Measurements from ENCODE around the gene RTN3. TPM values are rescaled to one million over a fixed set of nuclear protein-coding genes. Genes with fewer than 3 reads are reported as not detected.

The RTN3 gene
- total RNA-seq, 1 donor from 2014 or later, result 159 TPM

- H3K27ac Mint-ChIP-seq, result no peak overlapping the region
- peaks cover 2% of the 10 kb centered on the region for H3K36me3 Mint-ChIP-seq (ENCODE audit: insufficient read depth)
- no peak for DNase-seq (ENCODE audit: low spot score, unreplicated experiment)
- H3K27me3 Mint-ChIP-seq, result peaks cover 15% of the 10 kb centered on the region
- no peaks in the 10 kb centered on the region for H3K4me1 Mint-ChIP-seq (ENCODE audit: low read depth)
- no peaks in the 10 kb centered on the region for H3K9me3 Mint-ChIP-seq (ENCODE audit: low read depth)
- no peak overlapping the region for H3K4me3 Mint-ChIP-seq (ENCODE audit: low read depth)
- TF ChIP-seq CTCF (IDR thresholded peaks at IDR 0.05; ENCODE audit: unreplicated experiment), result no peak
These were observed 9.2 kb upstream of the RTN3 start for GRCh38 chr11:63672156-63672463.

GRCh38 chr11:63672936-63673539, 8.3 kb upstream of the RTN3 start:
- Mint-ChIP-seq H3K9me3 (ENCODE audit: low read depth) (no peaks in the 10 kb centered on the region), H3K27ac (no peak overlapping the region), H3K4me1 (ENCODE audit: low read depth) (no peaks in the 10 kb centered on the region), H3K36me3 (ENCODE audit: insufficient read depth) (peaks cover 2% of the 10 kb centered on the region), H3K4me3 (ENCODE audit: low read depth) (no peak overlapping the region), H3K27me3 (peaks cover 15% of the 10 kb centered on the region)
- TF ChIP-seq CTCF (IDR thresholded peaks at IDR 0.05; ENCODE audit: unreplicated experiment), result no peak
- no peak for DNase-seq (ENCODE audit: low spot score, unreplicated experiment)

GRCh38 chr11:63673579-63673978, 7.7 kb upstream of the RTN3 start:
- H3K27ac Mint-ChIP-seq, result no peak overlapping the region
- H3K27me3 Mint-ChIP-seq, result peaks cover 15% of the 10 kb centered on the region
- H3K36me3 Mint-ChIP-seq (ENCODE audit: insufficient read depth), result peaks cover 2% of the 10 kb centered on the region
- DNase-seq (ENCODE audit: low spot score, unreplicated experiment), result no peak
- no peak for TF ChIP-seq CTCF (IDR thresholded peaks at IDR 0.05; ENCODE audit: unreplicated experiment)
- H3K4me3 Mint-ChIP-seq (ENCODE audit: low read depth), result no peak overlapping the region
- H3K4me1 Mint-ChIP-seq (ENCODE audit: low read depth), result no peaks in the 10 kb centered on the region
- H3K9me3 Mint-ChIP-seq (ENCODE audit: low read depth), result no peaks in the 10 kb centered on the region

DNA sequence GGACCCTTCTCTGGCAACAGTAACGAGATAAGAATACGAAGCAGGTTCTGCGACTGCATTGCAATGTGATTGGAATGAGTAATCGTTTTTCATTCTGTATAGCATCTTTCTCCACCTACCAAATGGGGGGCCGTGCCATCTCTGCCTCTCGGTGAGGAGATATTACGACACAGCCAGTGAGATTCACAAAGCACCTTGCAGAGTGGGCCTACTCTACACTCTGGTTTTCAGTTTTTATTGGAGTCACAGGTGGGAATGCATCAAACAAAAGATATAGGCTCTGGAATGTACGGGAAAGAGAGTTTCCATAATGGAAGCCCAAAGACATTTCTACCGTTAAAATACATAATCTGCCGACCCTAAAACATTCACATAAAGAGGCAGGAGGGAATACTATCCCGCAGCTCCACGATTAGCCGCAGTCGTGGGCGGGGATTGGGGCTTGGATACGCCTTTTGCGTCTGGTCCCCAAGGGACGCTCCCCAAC, 423 bp upstream of the RTN3 start:
- no peak for DNase-seq (ENCODE audit: low spot score, unreplicated experiment)
- Mint-ChIP-seq H3K4me1 (ENCODE audit: low read depth) (peaks cover 19% of the 10 kb centered on the region), H3K27me3 (no peaks in the 10 kb centered on the region), H3K4me3 (ENCODE audit: low read depth) (peak overlapping the region; percentile 91), H3K36me3 (ENCODE audit: insufficient read depth) (no peaks in the 10 kb centered on the region), H3K27ac (peak overlapping the region; percentile 90), H3K9me3 (ENCODE audit: low read depth) (no peaks in the 10 kb centered on the region)
- no peak for TF ChIP-seq CTCF (IDR thresholded peaks at IDR 0.05; ENCODE audit: unreplicated experiment)

DNA sequence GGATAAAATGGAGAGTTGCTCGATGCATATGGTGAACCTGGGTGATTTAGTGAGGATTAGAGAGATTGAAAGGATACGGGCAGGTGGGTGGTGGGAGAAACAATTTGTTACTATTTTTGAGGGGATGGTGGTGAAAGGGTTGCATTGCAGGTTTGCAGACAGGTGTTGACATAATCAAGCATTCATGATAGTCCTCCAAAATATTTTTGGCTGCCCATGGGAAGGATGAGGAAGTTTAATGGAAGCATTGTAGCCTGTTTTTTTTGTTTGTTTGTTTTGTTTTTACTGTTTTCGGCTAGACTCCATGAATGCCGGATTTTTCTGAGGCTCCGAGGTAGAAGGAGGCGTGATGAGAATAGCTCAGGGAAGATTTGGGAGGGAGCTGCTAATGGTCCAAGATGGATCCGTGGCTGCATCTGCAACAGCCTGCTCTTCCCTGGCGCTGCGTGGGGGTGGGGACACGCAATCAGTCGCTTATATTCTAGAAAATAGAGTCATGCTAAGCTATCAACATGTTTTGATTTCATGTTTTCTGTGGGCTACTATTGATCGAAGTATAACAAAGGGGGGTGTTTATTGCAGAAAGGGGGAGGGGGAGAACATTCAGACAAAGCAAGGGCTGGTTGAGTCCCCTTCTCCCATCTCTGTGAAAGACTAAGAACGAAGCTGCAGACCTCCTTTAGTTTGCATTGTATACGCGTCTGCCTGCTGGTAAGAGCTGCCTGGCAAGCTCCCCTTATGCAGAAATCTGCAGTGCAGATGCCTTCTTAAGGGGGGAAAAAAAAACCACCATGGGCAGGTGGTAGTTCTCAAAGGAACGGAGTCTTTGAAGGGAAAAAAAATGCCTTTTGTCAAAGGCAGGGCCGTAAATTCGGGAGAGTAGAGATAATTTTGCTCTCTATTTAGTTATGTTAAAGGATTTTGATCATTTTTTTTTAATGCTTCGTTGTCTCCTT, 1.0 kb downstream of the RTN3 start:
- peak overlapping the region; percentile 91 for H3K4me3 Mint-ChIP-seq (ENCODE audit: low read depth)
- H3K9me3 Mint-ChIP-seq (ENCODE audit: low read depth), result no peaks in the 10 kb centered on the region
- DNase-seq (ENCODE audit: low spot score, unreplicated experiment), result no peak
- TF ChIP-seq CTCF (IDR thresholded peaks at IDR 0.05; ENCODE audit: unreplicated experiment), result peak; percentile 43
- peaks cover 19% of the 10 kb centered on the region for H3K4me1 Mint-ChIP-seq (ENCODE audit: low read depth)
- no peaks in the 10 kb centered on the region for H3K27me3 Mint-ChIP-seq
- peak overlapping the region; percentile 90 for H3K27ac Mint-ChIP-seq
- H3K36me3 Mint-ChIP-seq (ENCODE audit: insufficient read depth), result no peaks in the 10 kb centered on the region

Data from progenitor cell of endocrine pancreas (in vitro differentiated cells).